Thyroid gland (tissue), 4 donors: ENCODE results near the gene MRPL12.

Experiments used
- CTCF ChIP-seq, 6 experiments: fragments of 200-600 bp in 3 of 6; fragments of 450-650 bp in 3 of 6; sonication (generic) in 3 of 6; IDR thresholded peaks; one replicate each; pipeline ENCODE4 v1.5.1; 2016 to 2019; ENCODE audit warnings: antibody characterized with exemption in 6 of 6, mild to moderate bottlenecking in 2 of 6, inconsistent platforms in 1 of 6, moderate library complexity in 1 of 6
- POLR2A ChIP-seq, 2 donors: fragments of 450-650 bp; IDR thresholded peaks; one replicate each; pipeline ENCODE4 v1.6.1; 2017; ENCODE audit warnings: antibody characterized with exemption in 2 of 2, mild to moderate bottlenecking in 2 of 2, moderate library complexity in 1 of 2

- TF ChIP-seq CTCF (IDR thresholded peaks at IDR 0.05) (no peak), POLR2A (IDR thresholded peaks at IDR 0.05) (no peak)
Observed at GRCh38 chr17:81697261-81698044, 5.7 kb upstream of the MRPL12 start.
